ENCODE results near the gene MKLN1. TPM values are rescaled to one million over a fixed set of nuclear protein-coding genes. Genes with fewer than 3 reads are reported as not detected.

The MKLN1 gene
- total RNA-seq, 2 experiments from 2014 or later = 12.1 to 56.6 TPM

- BruUV-seq (replicated peaks) = no TSS peak
- Histone ChIP-seq H3K36me3 (ENCODE audit: insufficient read depth, low read length) (no peaks in the 10 kb centered on the region), H3K9me3 (ENCODE audit: low read length) (no peaks in the 10 kb centered on the region), H4K20me1 (ENCODE audit: insufficient read depth, low read length) (peaks cover 3% of the 10 kb centered on the region; the same call in 1 of the 2 replicates), H3K27ac (ENCODE audit: low read depth, low read length, poor library complexity, severe bottlenecking) (no peak overlapping the region), H2AFZ (ENCODE audit: low read length) (no peak overlapping the region), H3K4me1 (ENCODE audit: insufficient read depth, low read length, poor library complexity, severe bottlenecking) (peaks cover 4% of the 10 kb centered on the region), H3K9me2 (ENCODE audit: insufficient read depth, low read length) (no peaks in the 10 kb centered on the region), H3K79me2 (ENCODE audit: insufficient read depth, low read depth, low read length) (no peaks in the 10 kb centered on the region), H3K4me2 (ENCODE audit: low read length) (no peak overlapping the region), H3K4me3 (ENCODE audit: low read depth, low read length, poor library complexity, severe bottlenecking) (no peak overlapping the region)
- no peak for DNase-seq (ENCODE audit: low spot score)
- CTCF ChIA-PET (ENCODE audit: unreplicated experiment) = no interaction called here
- POLR2A ChIA-PET = interaction anchor here (0.6 to 1.1 kb wide), 3 partner anchors 13 to 449 kb away, joined by 3 read pairs; no protein-coding TSS in a partner anchor
- intact Hi-C loops (cut with micrococcal nuclease; ENCODE audit: unreplicated experiment) = loop anchor here (10.0 kb wide), 1 partner anchor 662 kb away; no protein-coding TSS in a partner anchor
- TF ChIP-seq EZH2phosphoT487 (IDR thresholded peaks at IDR 0.05; ENCODE audit: borderline replicate concordance, low read depth, low read length) = no peak
- no peak; the same call in 1 of the 2 replicates for TF ChIP-seq CTCF (conservative IDR thresholded peaks at IDR 0.05; ENCODE audit: low read length)
Measured at GRCh38 chr7:131506597-131506996, 178.9 kb downstream of the MKLN1 start.

GRCh38 chr7:131507592-131508331 is 180.1 kb downstream of the MKLN1 start:
- DNase-seq (ENCODE audit: low spot score) = peak; percentile 73
- intact Hi-C loops (cut with micrococcal nuclease; ENCODE audit: unreplicated experiment) = loop anchor here (1.0 to 10.0 kb wide), 2 partner anchors 147 to 663 kb away; no protein-coding TSS in a partner anchor
- CTCF ChIA-PET (ENCODE audit: unreplicated experiment) = interaction anchor here (0.5 to 0.7 kb wide), 2 partner anchors 15 to 36 kb away, joined by 3 read pairs; no protein-coding TSS in a partner anchor
- Histone ChIP-seq H3K79me2 (ENCODE audit: insufficient read depth, low read depth, low read length) (no peaks in the 10 kb centered on the region), H3K27ac (ENCODE audit: low read depth, low read length, poor library complexity, severe bottlenecking) (no peak overlapping the region), H2AFZ (ENCODE audit: low read length) (no peak overlapping the region), H3K4me3 (ENCODE audit: low read depth, low read length, poor library complexity, severe bottlenecking) (no peak overlapping the region), H3K4me1 (ENCODE audit: insufficient read depth, low read length, poor library complexity, severe bottlenecking) (peaks cover 4% of the 10 kb centered on the region), H4K20me1 (ENCODE audit: insufficient read depth, low read length) (peaks cover 3% of the 10 kb centered on the region; the same call in 1 of the 2 replicates), H3K4me2 (ENCODE audit: low read length) (no peak overlapping the region), H3K9me3 (ENCODE audit: low read length) (no peaks in the 10 kb centered on the region), H3K36me3 (ENCODE audit: insufficient read depth, low read length) (no peaks in the 10 kb centered on the region), H3K9me2 (ENCODE audit: insufficient read depth, low read length) (no peaks in the 10 kb centered on the region)
- BruUV-seq (replicated peaks) = no TSS peak
- POLR2A ChIA-PET = interaction anchor here (0.6 to 1.1 kb wide), 3 partner anchors 14 to 627 kb away, joined by 3 read pairs; no protein-coding TSS in a partner anchor
- TF ChIP-seq EZH2phosphoT487 (IDR thresholded peaks at IDR 0.05; ENCODE audit: borderline replicate concordance, low read depth, low read length) (no peak), CTCF (conservative IDR thresholded peaks at IDR 0.05; ENCODE audit: low read length) (peak; percentile 92)
